ENCODE data around the gene LRRC3.

- TF ChIP-seq EZH2 (IDR thresholded peaks at IDR 0.05; ENCODE audit: low read length) (no peak), CTCF (optimal IDR thresholded peaks at IDR 0.05 in 1 of 3, IDR thresholded peaks at IDR 0.05 in 1 of 3, conservative IDR thresholded peaks at IDR 0.05 in 1 of 3; ENCODE audit: extremely low read depth in 1 of 3, insufficient read depth in 2 of 3, low read length in 3 of 3) (no peak)
Measured at GRCh38 chr21:44463724-44464123, 8.4 kb downstream of the LRRC3 start.
